GM21360 (cell line): Measurements from ENCODE around the gene DOCK4.

Experiments used
- ATAC-seq: cut with Tn5 transposase; IDR thresholded peaks from one replicate; pipeline ENCODE4 v1.9.1; 2021; ENCODE audit warnings: mild to moderate bottlenecking, moderate library complexity; ENCODE audit not compliant: unreplicated experiment

DOCK4 gene

GRCh38 chr7:111982133-111982532 lies 224.1 kb downstream of the DOCK4 start:
- no peak for ATAC-seq

GRCh38 chr7:111980725-111981124 lies 225.5 kb downstream of the DOCK4 start:
- ATAC-seq = no peak

GRCh38 chr7:111975346-111975745 lies 230.9 kb downstream of the DOCK4 start:
- ATAC-seq = no peak

- no peak for ATAC-seq
Observed at GRCh38 chr7:111960984-111961383, 245.2 kb downstream of the DOCK4 start.

- ATAC-seq = no peak
Observed at GRCh38 chr7:111958896-111959295, 247.3 kb downstream of the DOCK4 start.

- no peak for ATAC-seq
Observed at GRCh38 chr7:111958431-111958830, 247.8 kb downstream of the DOCK4 start.

- ATAC-seq = no peak
Observed at GRCh38 chr7:111955616-111956015, 250.6 kb downstream of the DOCK4 start.

GRCh38 chr7:111954474-111955381 lies 251.5 kb downstream of the DOCK4 start:
- no peak for ATAC-seq

- ATAC-seq = no peak
Observed at GRCh38 chr7:111954056-111954455, 252.1 kb downstream of the DOCK4 start.

GRCh38 chr7:111953611-111954010 lies 252.6 kb downstream of the DOCK4 start:
- peak; percentile 47 for ATAC-seq

GRCh38 chr7:111952783-111953182 lies 253.4 kb downstream of the DOCK4 start:
- ATAC-seq = no peak

GRCh38 chr7:111951052-111951451 lies 255.1 kb downstream of the DOCK4 start:
- no peak for ATAC-seq

- no peak for ATAC-seq
Observed at GRCh38 chr7:111942450-111943081, 263.6 kb downstream of the DOCK4 start.

GRCh38 chr7:111937163-111937562 lies 269.0 kb downstream of the DOCK4 start:
- no peak for ATAC-seq

GRCh38 chr7:111933609-111934008 lies 272.6 kb downstream of the DOCK4 start:
- no peak for ATAC-seq

- no peak for ATAC-seq
Observed at GRCh38 chr7:111931958-111932357, 274.2 kb downstream of the DOCK4 start.

GRCh38 chr7:111931016-111931517 lies 275.1 kb downstream of the DOCK4 start:
- ATAC-seq = no peak

- no peak for ATAC-seq
Observed at GRCh38 chr7:111929264-111929663, 276.9 kb downstream of the DOCK4 start.

- no peak for ATAC-seq
Observed at GRCh38 chr7:111927353-111928019, 278.7 kb downstream of the DOCK4 start.

GRCh38 chr7:111920329-111920728 lies 285.9 kb downstream of the DOCK4 start:
- ATAC-seq = no peak

GRCh38 chr7:111919631-111920179 lies 286.5 kb downstream of the DOCK4 start:
- ATAC-seq = no peak
